MV-4-11 (cell line): ENCODE data around the gene PTPN14.

Experiments used
- DNase-seq: peaks from one replicate; lab custom pipeline; 2025; lab: John Stamatoyannopoulos, UW

PTPN14 gene

GRCh38 chr1:214330715-214331114, 220.7 kb downstream of the PTPN14 start:
- no peak for DNase-seq

DNA sequence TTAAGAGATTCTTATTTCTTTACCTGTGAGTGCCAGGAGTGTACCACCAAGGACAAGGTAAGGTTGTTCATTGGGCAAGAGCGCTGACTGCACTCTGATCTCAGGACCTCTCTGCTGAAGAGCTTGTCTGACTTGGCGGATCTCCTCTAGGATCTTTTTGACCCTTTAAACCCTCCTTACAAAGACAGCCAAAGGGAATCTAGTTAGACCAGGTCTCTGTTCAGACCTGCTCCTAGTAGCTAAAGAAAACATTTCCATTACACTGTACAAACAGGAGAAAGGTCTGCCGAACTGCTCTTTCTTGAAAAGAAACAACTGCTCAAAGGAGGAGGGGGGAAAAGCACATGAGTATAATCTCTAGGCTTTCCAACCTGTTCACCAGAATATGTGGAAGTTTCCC, 221.2 kb downstream of the PTPN14 start:
- no peak for DNase-seq

GRCh38 chr1:214329470-214330220, 221.8 kb downstream of the PTPN14 start:
- DNase-seq: no peak

- DNase-seq: peak; percentile 74
Observed at GRCh38 chr1:214328770-214329469, 222.5 kb downstream of the PTPN14 start.

DNA sequence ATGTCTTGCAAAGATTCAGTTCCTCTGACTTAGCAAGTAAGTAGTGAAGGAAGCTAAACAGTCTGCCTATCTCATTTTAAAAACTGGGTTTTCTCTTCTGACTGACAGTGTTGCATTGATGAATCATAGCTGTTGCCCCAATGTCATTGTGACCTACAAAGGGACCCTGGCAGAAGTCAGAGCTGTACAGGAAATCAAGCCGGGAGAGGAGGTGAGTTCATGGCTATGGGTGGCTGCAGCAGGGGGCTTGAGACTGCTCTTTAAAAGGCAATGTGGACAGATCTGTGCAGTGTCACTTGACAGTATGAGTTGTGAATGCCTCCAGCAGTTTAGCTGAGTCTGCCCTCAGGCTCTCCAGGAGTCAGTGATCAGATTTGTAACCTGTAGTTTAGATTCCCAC, 223.9 kb downstream of the PTPN14 start:
- DNase-seq: no peak

GRCh38 chr1:214326406-214326805, 225.0 kb downstream of the PTPN14 start:
- DNase-seq: no peak

GRCh38 chr1:214324896-214325800, 226.3 kb downstream of the PTPN14 start:
- no peak for DNase-seq

DNA sequence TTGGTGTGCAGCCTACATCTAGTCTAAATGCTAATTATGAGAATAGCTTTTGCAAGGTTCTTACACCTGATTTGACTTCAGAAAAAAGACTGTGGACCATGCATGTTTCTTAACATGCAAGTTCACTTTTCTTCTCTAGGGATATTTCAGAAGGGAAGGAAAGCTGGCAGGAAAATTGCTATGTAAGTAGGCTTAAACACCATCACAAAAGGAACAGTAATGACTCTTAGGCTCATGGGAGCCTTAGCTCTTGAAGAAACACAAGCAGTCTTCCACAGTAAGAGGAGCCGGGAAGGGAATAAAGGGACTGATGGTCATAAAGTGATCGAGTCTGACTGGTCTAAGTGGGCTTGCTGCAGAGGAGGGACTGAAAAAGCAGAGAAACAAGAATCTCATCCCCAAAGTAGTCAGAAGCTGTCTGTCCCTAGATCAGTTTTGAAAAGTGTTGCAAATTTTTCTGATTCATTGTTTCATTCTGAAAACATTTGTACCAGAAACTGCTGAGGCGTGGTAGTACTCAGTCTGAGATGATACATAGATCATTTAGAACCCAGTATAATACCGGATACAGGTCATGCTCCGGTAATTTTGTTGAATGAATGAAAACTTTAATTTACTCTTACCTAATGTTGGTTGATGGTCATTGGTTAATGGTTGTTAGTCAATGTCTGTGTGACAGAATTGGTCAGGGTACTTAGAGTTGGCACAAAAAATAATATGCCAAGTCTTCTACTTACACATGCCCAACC, 229.5 kb downstream of the PTPN14 start:
- DNase-seq: no peak

- DNase-seq: peak; percentile 18
Observed at GRCh38 chr1:214319938-214320337, 231.5 kb downstream of the PTPN14 start.

GRCh38 chr1:214318956-214319736, 232.3 kb downstream of the PTPN14 start:
- DNase-seq: no peak

- no peak for DNase-seq
Observed at GRCh38 chr1:214318356-214318755, 233.0 kb downstream of the PTPN14 start.

DNA sequence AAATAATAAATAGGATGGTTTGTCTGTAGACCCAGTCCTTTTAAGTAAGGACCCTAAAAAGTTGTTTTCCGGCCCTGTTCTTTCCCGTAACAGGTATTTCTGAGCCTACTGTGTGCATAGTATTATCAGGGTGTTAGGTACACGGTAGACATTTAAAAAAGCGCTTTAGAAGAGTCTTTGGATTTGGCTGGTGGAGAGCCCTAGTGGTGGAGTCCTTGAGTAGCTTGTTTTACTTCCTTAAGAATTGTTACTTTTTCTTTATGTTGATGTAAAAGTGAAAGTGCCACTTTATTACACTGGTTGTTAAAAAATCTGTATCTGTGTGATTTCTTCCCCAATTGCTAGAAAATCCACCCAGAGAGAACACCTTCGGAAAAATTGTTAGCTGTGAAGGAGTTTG, 233.7 kb downstream of the PTPN14 start:
- peak; percentile 27 for DNase-seq

- DNase-seq: no peak
Observed at GRCh38 chr1:214317300-214317699, 234.1 kb downstream of the PTPN14 start.

DNA sequence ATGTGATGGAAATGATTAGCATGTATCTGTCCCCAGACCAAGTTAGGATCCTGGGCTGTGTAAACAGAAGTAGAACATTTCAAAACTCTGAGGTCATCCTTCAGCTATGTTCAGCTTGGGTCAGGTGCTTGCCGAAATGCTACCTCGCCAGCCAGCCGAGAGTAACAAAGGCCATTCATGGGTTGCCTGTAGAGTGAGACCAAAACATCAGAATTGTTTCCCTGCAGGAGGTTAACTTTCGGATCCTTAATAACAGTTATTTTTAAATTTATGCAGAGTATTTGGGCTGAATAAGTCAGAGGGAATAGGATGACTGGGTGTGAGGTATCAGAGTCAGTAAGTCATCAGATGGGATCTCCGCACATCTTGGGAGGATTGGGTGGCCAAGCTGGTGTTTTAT, 234.8 kb downstream of the PTPN14 start:
- DNase-seq: no peak

GRCh38 chr1:214314178-214314843, 237.1 kb downstream of the PTPN14 start:
- DNase-seq: no peak

DNA sequence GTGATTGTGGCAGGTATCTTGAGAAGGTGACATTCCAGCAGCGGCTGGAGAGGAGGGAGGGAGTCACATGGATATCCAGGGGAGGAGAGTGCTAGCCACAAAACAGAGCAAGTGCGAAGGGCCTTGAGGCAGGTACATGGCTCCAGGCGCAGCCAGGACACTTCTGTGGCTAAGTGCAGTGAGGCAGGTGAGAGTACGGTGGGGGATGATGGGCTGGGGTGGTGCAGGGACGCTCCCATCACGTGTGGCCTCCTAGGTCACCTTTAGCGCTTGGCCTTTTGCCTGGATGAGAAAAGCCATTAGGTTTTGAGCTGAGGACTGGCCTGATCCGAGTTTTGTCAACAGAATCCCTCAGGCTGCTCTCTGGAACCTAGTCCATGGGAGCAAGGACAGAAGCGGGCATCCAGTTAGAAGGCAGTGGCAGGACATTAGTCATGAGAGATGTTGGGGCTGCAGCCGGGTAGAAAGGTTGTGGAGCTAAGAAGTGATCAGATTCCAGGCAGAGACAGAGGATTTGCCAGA, 238.8 kb downstream of the PTPN14 start:
- no peak for DNase-seq

DNA sequence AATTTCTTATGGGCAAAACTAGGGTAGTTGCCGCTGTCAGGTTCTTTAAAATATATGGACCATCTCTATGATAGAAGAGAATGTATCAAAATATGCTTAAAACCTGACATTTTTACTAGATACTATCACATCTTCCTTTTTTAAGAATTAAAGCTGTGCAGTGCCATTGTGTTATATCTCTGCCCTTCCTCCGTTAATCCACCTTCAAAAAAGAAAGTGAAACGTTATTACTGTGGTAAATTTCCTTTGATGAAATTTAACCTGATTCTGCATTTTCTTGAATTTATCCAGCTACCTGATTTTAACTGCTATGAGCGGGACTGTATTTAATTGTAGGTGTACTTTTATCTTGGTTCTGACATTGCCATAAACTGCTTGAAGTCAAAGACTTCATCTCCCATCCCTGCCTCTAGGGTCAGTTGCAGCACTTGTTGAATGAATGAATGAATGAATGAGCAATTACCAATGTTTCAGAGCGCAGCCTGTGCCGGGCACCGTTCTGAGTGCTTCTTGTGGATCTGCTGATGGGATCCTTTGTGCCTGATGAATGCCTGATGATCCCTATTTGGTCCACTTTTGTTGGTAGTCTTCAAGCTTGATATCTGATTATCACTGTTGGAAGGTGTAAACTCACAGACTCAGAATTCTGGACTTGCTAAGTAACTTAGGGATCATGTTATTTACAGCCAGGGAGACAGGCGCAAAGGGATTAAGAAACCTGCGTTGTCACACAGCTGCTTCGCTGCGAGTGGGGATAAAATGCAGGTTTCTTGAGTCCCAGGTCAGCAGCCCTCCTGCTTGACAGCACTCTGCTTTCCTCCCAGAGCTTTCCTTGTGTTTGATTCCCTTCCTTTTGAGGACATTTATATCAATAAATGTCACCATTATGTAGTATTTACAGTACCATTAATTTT, 240.4 kb downstream of the PTPN14 start:
- DNase-seq: no peak

DNA sequence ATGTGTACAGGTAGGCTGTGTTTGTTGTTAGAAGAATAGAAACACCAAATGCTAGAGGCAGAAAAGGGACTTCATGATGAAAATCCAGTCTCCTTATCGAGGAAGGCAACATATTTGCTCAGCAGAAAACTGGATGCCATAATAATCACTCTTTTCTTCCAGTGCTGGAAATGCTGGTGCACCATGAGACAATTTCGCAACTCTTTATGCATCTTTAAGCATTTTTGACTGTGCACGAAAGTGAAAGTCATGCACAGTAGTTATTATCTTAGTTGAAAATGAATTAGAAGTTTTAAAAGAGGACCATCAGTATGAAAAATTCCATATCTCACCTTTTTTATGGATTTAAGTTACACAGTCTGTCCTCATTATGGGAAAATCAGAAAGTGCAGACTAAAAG, 241.4 kb downstream of the PTPN14 start:
- DNase-seq: peak; percentile 37

DNA sequence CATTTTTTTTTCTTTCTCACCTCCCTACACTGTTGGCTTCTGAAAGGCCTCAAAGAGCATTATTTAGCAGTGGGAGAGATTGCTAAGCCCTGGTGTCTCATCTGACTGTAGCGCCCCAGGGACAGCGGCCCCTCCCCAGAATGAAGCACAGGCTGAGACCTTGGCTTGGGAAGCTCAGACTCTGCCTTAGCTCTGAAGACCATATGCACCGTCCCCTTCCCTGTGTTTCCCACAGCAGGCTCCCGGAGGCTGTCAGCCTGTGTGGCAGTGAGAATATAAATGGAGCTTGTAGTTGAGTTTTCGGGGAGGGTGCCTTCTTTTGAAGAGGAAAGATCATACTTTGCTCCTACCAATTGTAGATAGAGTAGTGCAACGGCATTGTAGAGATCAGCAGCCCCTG, 245.1 kb downstream of the PTPN14 start:
- no peak for DNase-seq
